ENCODE data around the gene NOL4. TPM values are rescaled to one million over a fixed set of nuclear protein-coding genes. Genes with fewer than 3 reads are reported as not detected.

Gene NOL4
- total and polyA plus RNA-seq, 2 experiments from 2014 or later: 0.52 to 0.63 TPM

DNA sequence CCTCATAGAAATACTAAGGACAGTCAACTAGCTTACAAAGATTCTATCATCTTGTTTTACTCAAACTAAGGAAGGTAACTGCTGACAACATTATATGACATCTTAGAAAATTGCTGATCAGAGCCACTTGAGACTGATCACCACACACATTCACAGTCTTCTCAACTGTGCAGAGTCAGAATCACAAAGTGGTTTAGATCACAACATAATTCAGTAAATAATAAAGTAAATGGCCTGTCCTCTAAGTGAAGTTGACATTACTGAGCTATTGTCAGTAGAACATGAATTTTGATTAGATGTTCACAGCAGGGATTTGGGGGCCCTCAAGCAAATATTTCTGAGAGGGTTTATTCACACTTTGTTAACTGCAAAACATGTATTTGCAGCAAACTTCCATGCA, 28.5 kb downstream of the NOL4 start:
- no peak for DNase-seq (ENCODE audit: low spot score)
- H3K79me2 ChIP-seq (replicated peaks; ENCODE audit: insufficient read depth): no peaks in the 10 kb centered on the region
- Mint-ChIP-seq H3K27ac (no peak overlapping the region), H3K9me3 (no peaks in the 10 kb centered on the region), H3K4me1 (peaks cover 8% of the 10 kb centered on the region; the same call in 2 of the 3 replicates), H3K27me3 (ENCODE audit: insufficient read depth, low read depth, poor library complexity) (peaks cover 3% of the 10 kb centered on the region), H3K36me3 (ENCODE audit: low read depth) (no peaks in the 10 kb centered on the region), H3K4me3 (no peak overlapping the region)
- no peak overlapping the region for H2AFZ ChIP-seq
- H4K20me1 ChIP-seq (replicated peaks; ENCODE audit: insufficient read depth): no peaks in the 10 kb centered on the region
- no peaks in the 10 kb centered on the region for H3F3A ChIP-seq (replicated peaks; ENCODE audit: low read depth)
- H3K9me2 ChIP-seq (ENCODE audit: insufficient read depth): no peaks in the 10 kb centered on the region
- H3K4me3 ChIP-seq: no peak overlapping the region
- H3K36me3 ChIP-seq (ENCODE audit: insufficient read depth): no peaks in the 10 kb centered on the region
- no peak overlapping the region for H3K4me2 ChIP-seq
- H3K27me3 ChIP-seq (ENCODE audit: insufficient read depth): no peaks in the 10 kb centered on the region
- ATAC-seq: no peak
- TF ChIP-seq CTCF (conservative IDR thresholded peaks at IDR 0.05; ENCODE audit: low read depth in 2 of 2) (no peak), EZH2 (IDR thresholded peaks at IDR 0.05; ENCODE audit: low read depth, unreplicated experiment) (no peak), REST (IDR thresholded peaks at IDR 0.05; ENCODE audit: unreplicated experiment) (no peak), EZH2phosphoT487 (IDR thresholded peaks at IDR 0.05; ENCODE audit: unreplicated experiment) (no peak), JUNB (IDR thresholded peaks at IDR 0.05; ENCODE audit: unreplicated experiment) (no peak)
- TF ChIP-seq, protein P1, sequence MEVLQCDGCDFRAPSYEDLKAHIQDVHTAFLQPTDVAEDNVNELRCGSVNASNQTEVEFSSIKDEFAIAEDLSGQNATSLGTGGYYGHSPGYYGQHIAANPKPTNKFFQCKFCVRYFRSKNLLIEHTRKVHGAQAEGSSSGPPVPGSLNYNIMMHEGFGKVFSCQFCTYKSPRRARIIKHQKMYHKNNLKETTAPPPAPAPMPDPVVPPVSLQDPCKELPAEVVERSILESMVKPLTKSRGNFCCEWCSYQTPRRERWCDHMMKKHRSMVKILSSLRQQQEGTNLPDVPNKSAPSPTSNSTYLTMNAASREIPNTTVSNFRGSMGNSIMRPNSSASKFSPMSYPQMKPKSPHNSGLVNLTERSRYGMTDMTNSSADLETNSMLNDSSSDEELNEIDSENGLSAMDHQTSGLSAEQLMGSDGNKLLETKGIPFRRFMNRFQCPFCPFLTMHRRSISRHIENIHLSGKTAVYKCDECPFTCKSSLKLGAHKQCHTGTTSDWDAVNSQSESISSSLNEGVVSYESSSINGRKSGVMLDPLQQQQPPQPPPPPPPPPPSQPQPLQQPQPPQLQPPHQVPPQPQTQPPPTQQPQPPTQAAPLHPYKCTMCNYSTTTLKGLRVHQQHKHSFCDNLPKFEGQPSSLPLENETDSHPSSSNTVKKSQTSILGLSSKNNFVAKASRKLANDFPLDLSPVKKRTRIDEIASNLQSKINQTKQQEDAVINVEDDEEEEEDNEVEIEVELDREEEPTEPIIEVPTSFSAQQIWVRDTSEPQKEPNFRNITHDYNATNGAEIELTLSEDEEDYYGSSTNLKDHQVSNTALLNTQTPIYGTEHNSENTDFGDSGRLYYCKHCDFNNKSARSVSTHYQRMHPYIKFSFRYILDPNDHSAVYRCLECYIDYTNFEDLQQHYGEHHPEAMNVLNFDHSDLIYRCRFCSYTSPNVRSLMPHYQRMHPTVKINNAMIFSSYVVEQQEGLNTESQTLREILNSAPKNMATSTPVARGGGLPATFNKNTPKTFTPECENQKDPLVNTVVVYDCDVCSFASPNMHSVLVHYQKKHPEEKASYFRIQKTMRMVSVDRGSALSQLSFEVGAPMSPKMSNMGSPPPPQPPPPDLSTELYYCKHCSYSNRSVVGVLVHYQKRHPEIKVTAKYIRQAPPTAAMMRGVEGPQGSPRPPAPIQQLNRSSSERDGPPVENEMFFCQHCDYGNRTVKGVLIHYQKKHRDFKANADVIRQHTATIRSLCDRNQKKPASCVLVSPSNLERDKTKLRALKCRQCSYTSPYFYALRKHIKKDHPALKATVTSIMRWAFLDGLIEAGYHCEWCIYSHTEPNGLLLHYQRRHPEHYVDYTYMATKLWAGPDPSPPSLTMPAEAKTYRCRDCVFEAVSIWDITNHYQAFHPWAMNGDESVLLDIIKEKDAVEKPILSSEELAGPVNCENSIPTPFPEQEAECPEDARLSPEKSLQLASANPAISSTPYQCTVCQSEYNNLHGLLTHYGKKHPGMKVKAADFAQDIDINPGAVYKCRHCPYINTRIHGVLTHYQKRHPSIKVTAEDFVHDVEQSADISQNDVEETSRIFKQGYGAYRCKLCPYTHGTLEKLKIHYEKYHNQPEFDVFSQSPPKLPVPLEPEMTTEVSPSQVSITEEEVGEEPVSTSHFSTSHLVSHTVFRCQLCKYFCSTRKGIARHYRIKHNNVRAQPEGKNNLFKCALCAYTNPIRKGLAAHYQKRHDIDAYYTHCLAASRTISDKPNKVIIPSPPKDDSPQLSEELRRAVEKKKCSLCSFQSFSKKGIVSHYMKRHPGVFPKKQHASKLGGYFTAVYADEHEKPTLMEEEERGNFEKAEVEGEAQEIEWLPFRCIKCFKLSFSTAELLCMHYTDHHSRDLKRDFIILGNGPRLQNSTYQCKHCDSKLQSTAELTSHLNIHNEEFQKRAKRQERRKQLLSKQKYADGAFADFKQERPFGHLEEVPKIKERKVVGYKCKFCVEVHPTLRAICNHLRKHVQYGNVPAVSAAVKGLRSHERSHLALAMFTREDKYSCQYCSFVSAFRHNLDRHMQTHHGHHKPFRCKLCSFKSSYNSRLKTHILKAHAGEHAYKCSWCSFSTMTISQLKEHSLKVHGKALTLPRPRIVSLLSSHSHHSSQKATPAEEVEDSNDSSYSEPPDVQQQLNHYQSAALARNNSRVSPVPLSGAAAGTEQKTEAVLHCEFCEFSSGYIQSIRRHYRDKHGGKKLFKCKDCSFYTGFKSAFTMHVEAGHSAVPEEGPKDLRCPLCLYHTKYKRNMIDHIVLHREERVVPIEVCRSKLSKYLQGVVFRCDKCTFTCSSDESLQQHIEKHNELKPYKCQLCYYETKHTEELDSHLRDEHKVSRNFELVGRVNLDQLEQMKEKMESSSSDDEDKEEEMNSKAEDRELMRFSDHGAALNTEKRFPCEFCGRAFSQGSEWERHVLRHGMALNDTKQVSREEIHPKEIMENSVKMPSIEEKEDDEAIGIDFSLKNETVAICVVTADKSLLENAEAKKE (CRISPR knock-in tag; IDR thresholded peaks at IDR 0.05): no peak
- H3K4me1 ChIP-seq (ENCODE audit: insufficient read depth): no peaks in the 10 kb centered on the region
- no peak overlapping the region for H3K27ac ChIP-seq (ENCODE audit: low read depth)

Data from GM23338 (cell line).